Omental fat pad (tissue), 4 donors: Measurements from ENCODE around the gene IGFBP4. TPM values are rescaled to one million over a fixed set of nuclear protein-coding genes. Genes with fewer than 3 reads are reported as not detected.
"Not testable (repeated sequence)": the region's sequence is repeated elsewhere in the genome, so short reads cannot be mapped to it uniquely, and the experiment has no call there.

Experiments
- ATAC-seq: fragments of 150-250 bp; one replicate; pipeline ENCODE4 v1.9.1; 2016; ENCODE audit warnings: mild to moderate bottlenecking, moderate library complexity; ENCODE audit not compliant: low FRiP score
- DNase-seq: peaks from one replicate; pipeline ENCODE4 v3.0.0-alpha.2; 2019; ENCODE audit warnings: low spot score
- CTCF ChIP-seq, 3 donors: fragments of 450-650 bp; IDR thresholded peaks; one replicate each; pipeline ENCODE4 v1.5.1; 2016 to 2017; ENCODE audit warnings: antibody characterized with exemption in 3 of 3, mild to moderate bottlenecking in 3 of 3, moderate library complexity in 2 of 3
- total RNA-seq, 4 donors: library from RNA; depleted of rRNA; stranded (reverse); fragments of >200 nt; gene quantifications; one replicate each; pipeline ENCODE4 v1.1.0, GENCODE V29; 2016

IGFBP4 gene
- total RNA-seq: 100 to 1,000 TPM; 352 to 633 (median 429) TPM

- ATAC-seq (peak; percentile 75), DNase-seq (no peak)
- TF ChIP-seq CTCF (IDR thresholded peaks at IDR 0.05): no peak
Measured at GRCh38 chr17:40443196-40443987, at the start of gene IGFBP4. IGFBP4 (plus strand) TSS chr17:40443450; CDS start chr17:40443736, 286 bp downstream.

DNA sequence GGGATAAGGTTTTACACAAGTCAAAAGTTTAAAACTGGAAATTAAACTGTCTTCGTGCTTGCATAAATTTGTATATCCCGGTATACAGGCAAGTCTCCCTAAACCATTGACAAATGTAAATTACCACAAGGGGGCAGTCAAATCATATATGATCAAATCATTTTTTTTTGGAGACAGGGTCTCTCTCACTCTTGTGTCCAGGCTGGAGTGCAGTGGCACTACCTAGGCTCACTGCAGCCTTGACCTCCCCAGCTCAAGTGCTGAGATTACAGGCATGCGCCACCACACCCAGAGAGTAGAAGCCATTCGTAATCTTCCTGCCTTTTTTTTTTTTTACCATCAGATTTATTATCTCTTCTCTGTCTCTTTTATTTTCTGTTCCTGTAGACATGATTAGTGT, 44.1 kb upstream of the IGFBP4 start:
- no peak for ATAC-seq
- no peak for DNase-seq
- no peak for TF ChIP-seq CTCF (IDR thresholded peaks at IDR 0.05)

DNA sequence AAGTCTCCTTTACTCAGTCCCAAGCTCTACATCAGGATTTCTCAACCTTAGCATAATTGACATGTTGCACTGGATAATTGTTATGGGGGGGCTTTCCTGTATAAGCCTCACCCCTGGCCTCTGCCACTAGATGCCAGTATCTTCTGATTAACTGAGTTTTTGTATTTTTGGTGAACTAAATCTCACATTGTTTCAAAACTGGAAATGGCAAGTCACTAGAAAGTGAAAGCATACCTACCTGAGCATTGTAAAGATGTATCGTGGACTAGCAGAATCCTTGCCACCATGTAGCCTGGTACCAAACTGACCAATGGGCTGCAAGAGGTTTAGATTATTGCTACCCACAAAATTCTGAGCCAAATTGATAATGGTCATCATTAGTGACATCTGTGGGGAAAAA, 40.6 kb upstream of the IGFBP4 start:
- no peak for TF ChIP-seq CTCF (IDR thresholded peaks at IDR 0.05)
- DNase-seq (no peak), ATAC-seq (no peak)

DNA sequence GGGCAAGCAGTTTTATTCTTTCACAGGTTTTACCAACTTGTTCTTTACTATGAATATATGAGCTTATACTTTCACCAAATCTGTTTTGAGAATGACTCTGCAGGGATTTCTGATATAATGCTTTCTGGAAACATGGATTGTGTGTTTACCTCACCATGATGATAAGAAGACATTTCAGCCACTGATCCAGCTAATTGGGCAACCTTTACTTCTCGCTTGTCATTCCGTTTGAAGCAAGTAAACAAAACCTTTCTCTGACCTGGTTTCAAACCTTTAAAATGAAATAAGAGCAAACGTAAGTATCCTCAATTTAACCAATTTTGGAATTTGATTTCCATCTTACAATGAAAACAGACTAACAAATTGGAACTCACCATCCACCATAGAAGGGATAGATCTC, 39.2 kb upstream of the IGFBP4 start:
- ATAC-seq (no peak), DNase-seq (no peak)
- no peak for TF ChIP-seq CTCF (IDR thresholded peaks at IDR 0.05)

GRCh38 chr17:40407460-40407859, 35.8 kb upstream of the IGFBP4 start:
- ATAC-seq (no peak), DNase-seq (no peak)

DNA sequence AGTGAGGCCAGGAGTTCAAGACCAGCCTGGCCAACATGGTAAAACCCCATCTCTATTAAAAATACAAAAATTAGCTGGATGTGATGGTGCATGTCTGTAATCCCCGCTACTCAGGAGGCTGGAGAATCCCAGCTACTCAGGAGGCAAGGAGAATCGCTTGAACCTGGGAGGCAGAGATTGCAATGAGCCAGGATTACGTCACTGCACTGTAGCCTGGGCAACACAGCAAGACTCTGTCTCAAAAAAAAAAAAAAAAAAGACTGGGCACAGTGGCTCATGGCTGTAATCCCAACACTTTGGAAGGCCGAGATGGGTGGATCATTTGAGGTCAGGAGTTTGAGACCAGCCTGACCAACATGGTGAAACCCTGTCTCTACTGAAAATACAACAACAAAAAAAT, 33.7 kb upstream of the IGFBP4 start:
- ATAC-seq, DNase-seq: not testable (repeated sequence)

More at GRCh38 chr17:40407460-40407859, 35.8 kb upstream of the IGFBP4 start:
- TF ChIP-seq CTCF (IDR thresholded peaks at IDR 0.05): no peak

DNA sequence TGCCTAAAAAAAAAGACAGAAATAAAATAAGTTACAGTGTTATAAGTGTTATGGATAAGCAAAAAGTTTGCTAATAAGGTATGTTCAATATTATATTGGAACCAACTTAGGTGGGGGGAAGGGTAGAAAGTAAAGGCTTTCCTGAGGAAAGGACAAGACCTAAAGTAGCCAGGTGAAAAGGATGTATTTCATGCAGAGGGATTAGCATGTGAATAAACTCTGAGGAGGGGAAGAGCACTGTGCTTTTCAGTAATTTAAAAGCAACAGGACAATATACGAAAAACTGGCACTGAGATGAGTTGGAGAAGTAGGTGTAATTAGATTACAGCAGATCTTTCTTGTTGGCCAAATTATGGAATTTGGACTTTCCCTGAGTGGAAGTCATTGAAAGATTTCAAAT, 33.2 kb upstream of the IGFBP4 start:
- DNase-seq: no peak
- no peak for TF ChIP-seq CTCF (IDR thresholded peaks at IDR 0.05)
- ATAC-seq: no peak
